Activated T-cell treated with anti-CD3 and anti-CD28 coated beads, Interleukin-2, amount 50 U/mL, for 48 hours (primary cell): ENCODE results near the gene PTPRG.

Experiments
- DNase-seq, 2 experiments: peaks; one replicate each; pipeline ENCODE4 v3.0.0-alpha.2; 2020

PTPRG gene

DNA sequence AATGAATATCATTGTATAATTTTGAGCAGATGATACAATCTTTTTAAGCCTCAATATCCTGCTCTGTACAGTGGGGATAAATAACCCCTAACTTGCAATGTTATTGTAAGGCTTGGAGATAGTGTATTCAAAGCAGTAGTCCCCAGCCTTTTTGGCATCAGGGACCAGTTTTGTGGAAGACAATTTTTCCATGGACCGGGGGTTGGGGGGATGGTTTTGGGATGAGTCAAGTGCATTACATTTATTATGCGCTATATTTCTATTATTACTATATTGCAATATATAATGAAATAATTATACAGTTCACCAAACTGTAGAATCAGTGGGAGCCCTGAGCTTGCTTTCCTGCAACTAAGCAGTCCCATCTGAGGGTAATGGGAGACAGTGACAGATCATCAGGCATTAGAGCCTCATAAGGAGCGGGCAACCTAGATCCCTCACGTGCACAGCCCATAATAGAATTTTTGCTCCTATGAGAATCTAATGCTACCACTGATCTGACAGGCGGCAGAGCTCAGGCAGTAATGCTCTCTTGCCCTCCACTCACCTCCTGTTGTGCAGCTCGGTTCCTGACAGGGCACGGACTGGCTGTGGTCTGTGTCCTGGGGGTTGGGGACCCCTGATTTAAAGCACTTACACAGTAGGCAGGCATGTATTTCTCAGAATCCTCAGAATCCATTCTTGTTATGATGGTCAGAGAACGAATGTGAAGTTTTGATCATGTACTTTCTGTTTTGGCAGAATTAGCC, 102.2 kb downstream of the PTPRG start:
- no peak for DNase-seq

DNA sequence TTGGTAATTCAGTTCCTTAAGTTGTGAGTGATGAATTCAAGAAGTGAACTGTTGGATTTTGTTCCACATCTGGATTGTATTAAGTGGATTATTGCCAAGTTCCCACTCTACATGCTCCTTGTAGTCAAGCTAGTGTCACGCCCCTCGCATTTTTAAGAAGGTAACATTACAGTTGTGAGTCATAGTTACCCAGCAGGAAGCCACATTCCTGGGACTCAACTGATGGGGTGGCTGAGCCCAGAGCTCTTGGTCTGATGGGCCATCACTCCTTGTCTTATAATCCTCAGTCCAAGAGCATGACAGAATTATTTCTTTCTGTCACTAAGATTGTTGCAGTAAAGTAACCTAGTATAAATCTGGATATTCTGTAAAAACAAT, 102.7 kb downstream of the PTPRG start:
- DNase-seq: no peak

DNA sequence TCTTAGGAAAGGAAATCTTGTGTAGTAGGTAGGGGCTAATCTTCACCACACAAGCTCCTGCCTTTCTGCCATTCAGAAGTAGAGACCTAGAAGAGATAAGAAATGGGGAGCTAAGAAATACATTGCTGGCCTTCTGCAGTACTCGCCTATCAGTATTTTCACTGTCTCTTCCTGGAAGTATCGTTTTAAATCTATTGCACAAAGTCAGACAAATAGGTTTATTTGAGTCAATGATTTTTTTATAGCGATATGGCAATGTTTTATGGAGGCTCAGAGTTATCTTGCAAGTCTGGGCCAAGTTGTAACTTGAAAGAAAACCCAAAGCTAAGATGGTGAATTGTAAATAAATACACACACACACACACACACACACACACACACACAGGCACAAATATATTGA, 103.8 kb downstream of the PTPRG start:
- DNase-seq: no peak

GRCh38 chr3:61665987-61666386, 104.6 kb downstream of the PTPRG start:
- DNase-seq: no peak

- no peak for DNase-seq
These were observed 105.4 kb downstream of the PTPRG start for GRCh38 chr3:61666615-61667330.

GRCh38 chr3:61667383-61667782, 106.0 kb downstream of the PTPRG start:
- no peak for DNase-seq

GRCh38 chr3:61667814-61668213, 106.4 kb downstream of the PTPRG start:
- no peak for DNase-seq

DNA sequence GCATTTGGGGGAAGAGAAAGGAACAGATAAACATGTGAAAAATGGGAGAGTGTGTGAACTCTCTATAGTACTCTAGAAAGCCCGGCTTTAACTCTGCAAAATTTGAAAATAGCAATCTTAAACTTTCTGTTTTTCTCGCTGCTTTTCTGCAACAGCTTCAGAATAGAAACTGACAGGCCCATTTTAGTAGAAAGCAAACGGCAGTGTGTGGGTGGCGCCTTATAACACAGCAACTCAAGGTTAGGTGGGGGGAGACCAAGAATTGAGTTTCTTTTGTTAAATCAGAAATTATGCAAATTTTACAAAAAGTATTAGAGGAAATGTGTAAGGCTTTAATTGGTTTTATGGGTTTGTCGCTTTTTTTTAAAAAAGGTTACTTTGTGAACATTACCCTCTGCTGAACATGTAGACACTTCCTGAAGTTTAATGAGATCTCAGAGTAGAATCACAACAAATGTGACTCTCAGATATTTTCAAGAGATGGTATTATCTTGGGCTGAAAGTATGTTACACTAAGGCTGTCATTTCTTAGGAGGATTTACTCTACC, 107.0 kb downstream of the PTPRG start:
- no peak for DNase-seq

DNA sequence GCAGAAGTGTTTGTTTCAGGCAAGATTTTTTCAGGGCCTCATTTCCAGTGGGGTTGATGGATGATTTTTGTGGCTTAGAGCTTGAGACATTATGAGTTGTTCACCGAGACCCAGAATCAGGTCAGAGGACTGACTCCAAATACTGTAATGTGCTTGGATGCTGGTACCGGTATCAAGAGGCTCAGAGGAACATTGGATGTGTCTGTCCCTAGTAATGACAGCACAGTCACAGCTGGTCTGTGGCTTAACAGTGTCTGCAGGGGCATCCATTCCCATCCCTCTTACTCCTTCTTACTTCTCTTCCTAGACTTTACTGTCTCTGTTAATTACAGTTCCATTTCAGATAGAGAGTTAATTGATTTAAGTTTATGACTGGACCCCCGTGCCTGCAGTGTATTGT, 107.8 kb downstream of the PTPRG start:
- DNase-seq: no peak

GRCh38 chr3:61669668-61670299, 108.4 kb downstream of the PTPRG start:
- no peak for DNase-seq

DNA sequence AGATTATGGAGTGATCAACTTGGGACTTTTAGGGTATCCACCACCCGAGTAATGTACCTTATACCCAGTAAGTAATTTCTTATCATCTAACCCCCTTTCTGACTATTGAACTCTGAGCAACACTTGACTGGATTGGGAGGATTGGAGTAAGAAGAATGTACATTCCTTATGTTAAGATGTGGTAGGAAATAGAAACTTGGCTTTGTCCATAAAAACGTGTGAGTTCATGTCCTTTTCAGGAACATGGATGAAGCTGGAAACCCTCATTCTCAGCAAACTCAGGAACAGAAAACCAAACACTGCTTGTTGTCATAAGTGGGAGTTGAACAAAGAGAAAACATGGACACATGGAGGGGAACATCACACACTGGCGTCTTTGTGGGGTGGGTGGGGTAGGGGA, 112.3 kb downstream of the PTPRG start:
- no peak for DNase-seq

GRCh38 chr3:61674596-61674995, 113.2 kb downstream of the PTPRG start:
- DNase-seq: no peak

DNA sequence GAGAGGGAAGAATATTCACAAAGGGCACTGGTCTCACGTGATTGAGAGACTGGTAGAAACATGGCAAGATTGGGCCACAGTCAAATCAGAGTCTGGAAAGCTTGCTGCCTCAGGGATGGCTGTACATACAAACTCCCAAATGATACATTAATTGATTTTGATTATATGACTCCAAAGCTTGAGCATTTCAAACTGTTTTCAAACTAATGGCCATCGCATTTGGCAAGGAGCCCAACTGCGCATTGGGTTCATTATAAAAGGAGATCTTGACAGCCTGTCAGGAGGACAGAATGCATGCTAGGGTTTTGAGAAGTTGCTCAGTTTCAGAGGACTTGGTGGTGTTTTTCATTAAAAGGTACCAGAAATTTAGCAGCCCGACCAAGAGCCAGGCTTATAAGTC, 117.7 kb downstream of the PTPRG start:
- no peak for DNase-seq

DNA sequence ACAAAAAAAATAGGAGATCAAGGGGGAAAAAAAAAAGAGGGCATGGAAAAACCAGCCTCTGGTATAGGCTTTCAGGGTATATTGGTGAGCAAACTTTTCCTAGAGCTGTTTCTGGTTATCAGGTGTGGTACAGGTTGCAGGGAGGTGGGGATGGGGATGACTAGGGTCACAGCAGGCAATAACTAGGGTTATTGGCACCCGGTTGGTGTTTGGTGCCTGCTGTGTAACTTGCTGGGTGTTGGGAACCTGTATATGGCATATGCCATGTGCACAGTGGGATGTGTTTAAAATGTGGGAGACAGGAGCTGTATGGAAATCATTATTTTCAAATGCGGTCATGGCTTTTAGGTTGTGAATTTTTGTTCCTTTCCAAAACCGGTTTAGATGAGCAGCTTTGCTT, 119.2 kb downstream of the PTPRG start:
- no peak for DNase-seq

DNA sequence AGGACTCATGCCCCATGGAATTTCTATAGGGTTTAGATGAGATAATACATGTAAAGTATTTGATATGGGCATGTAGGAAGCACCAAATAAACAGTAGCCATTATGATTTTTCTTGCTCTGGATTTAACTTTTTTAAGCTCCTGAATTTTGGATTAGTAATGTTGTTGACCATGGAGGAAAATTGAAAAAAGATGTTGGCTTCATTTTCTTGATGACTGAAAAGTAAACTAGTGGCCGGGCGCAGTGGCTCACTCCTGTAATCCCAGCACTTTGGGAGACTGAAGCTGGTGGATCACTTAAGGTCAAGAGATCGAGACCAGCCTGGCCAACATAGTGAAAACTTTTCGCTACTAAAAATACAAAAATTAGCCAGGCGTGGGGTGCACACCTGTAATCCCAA, 120.3 kb downstream of the PTPRG start:
- DNase-seq: no peak

GRCh38 chr3:61682671-61683548, 121.5 kb downstream of the PTPRG start:
- no peak for DNase-seq

- no peak for DNase-seq
These were observed 122.3 kb downstream of the PTPRG start for GRCh38 chr3:61683549-61684236.

- no peak for DNase-seq
These were observed 123.0 kb downstream of the PTPRG start for GRCh38 chr3:61684386-61684785.

DNA sequence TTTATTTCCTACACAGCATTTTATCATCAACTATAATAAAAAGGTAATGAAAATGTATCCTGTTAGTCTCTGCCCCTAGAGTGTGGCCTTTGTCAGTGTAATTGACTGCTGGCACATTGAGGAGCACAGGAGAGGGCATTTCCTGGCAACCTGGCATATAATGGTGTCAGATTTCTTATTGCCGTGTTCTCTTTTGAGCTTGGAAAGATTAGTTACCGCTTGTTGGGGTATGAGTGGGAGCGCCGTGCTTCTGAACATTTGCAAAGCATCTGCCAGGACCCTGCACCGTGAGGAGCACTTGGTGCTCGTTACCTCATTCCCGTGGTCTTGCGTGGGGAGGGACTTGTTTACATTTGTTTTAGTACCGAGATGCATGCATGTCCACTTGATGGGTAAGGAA, 124.4 kb downstream of the PTPRG start:
- DNase-seq: no peak

GRCh38 chr3:61686228-61686648, 124.9 kb downstream of the PTPRG start:
- no peak for DNase-seq

DNA sequence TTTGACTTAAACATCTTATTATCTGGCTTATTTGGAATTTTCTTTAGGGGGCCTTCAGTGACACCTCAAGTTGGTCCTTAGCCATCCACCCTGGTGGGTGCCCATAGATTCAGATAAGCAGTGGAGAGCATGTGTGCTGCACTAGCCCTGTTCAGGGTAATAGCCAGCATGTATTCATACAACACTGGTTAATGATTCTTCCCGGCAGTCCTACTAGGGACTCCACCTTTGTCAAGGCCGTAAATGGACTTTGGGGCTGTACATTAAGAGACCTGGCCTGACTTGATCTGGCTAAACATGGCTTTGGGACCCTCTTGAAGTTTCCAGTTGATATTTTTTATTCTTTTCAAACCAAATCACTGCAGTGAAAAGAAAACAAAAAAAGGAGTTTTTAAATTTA, 125.8 kb downstream of the PTPRG start:
- no peak for DNase-seq

GRCh38 chr3:61687663-61688306, 126.4 kb downstream of the PTPRG start:
- DNase-seq: no peak
